A549 (cell line): ENCODE results near the gene CACNA1G. TPM values are rescaled to one million over a fixed set of nuclear protein-coding genes. Genes with fewer than 3 reads are reported as not detected.

ENCODE experiments used
- BHLHE40 ChIP-seq: IDR thresholded peaks from 2 replicates; pipeline ENCODE4 v1.6.1; 2012; ENCODE audit warnings: low read depth, low read length, inconsistent platforms
- CBX2 ChIP-seq: fragments of 200-600 bp; sonication (generic); IDR thresholded peaks from 2 replicates; pipeline ENCODE4 v1.6.1; 2016; ENCODE audit warnings: low read depth, mild to moderate bottlenecking, borderline replicate concordance
- CBX8 ChIP-seq: fragments of 200-600 bp; sonication (generic); IDR thresholded peaks from 2 replicates; pipeline ENCODE4 v1.6.1; 2016
- CEBPB ChIP-seq, 2 experiments: fragments of >200 bp in 1 of 2; sonication (Bioruptor Twin) in 1 of 2; formaldehyde crosslinking in 1 of 2; IDR thresholded peaks; 2 replicates each; pipeline ENCODE4 v1.6.1; 2012 to 2016
- CHD2 ChIP-seq: fragments of 150-350 bp; IDR thresholded peaks from 2 replicates; pipeline ENCODE4 v1.6.1; 2014; ENCODE audit warnings: low read length; ENCODE audit not compliant: partially characterized antibody
- EP300 ChIP-seq, 2 experiments: fragments of >200 bp; sonication (Bioruptor Twin); formaldehyde crosslinking; IDR thresholded peaks; 2 replicates in 1 of 2; 3 replicates in 1 of 2; pipeline ENCODE4 v1.6.1; 2016 to 2017
- ESRRA ChIP-seq: fragments of 150-350 bp; IDR thresholded peaks from 2 replicates; pipeline ENCODE4 v1.6.1; 2014; ENCODE audit warnings: mild to moderate bottlenecking, low read length, borderline replicate concordance
- FOSB ChIP-seq: fragments of 250-450 bp; sonication (Bioruptor Pico); IDR thresholded peaks from 2 replicates; pipeline ENCODE4 v1.5.0; 2020; ENCODE audit warnings: mild to moderate bottlenecking, moderate library complexity
- FOXS1 ChIP-seq: fragments of 250-450 bp; sonication (Bioruptor Pico); IDR thresholded peaks from 2 replicates; pipeline ENCODE4 v1.5.0; 2020; ENCODE audit warnings: mild to moderate bottlenecking, moderate library complexity
- GATA3 ChIP-seq: IDR thresholded peaks from 2 replicates; pipeline ENCODE4 v1.6.1; 2012; ENCODE audit warnings: borderline replicate concordance
- HDAC2 ChIP-seq: fragments of 200-600 bp; sonication (generic); IDR thresholded peaks from 2 replicates; pipeline ENCODE4 v1.6.1; 2016
- HEYL ChIP-seq: fragments of 250-450 bp; sonication (Bioruptor Pico); IDR thresholded peaks from 2 replicates; pipeline ENCODE4 v1.8.0; 2021; ENCODE audit warnings: mild to moderate bottlenecking, moderate library complexity
- HOXA7 ChIP-seq: fragments of 250-450 bp; sonication (Bioruptor Pico); IDR thresholded peaks from 2 replicates; pipeline ENCODE4 v1.5.0; 2020; ENCODE audit warnings: mild to moderate bottlenecking, moderate library complexity
- JUN ChIP-seq, 2 experiments: fragments of >200 bp; sonication (Bioruptor Twin); formaldehyde crosslinking; IDR thresholded peaks; 2 replicates in 1 of 2; 3 replicates in 1 of 2; pipeline ENCODE4 v1.6.1; 2016 to 2017
- JUNB ChIP-seq: fragments of >200 bp; sonication (Bioruptor Twin); formaldehyde crosslinking; IDR thresholded peaks from 2 replicates; pipeline ENCODE4 v1.6.1; 2016
- KDM5A ChIP-seq: fragments of 200-600 bp; sonication (generic); IDR thresholded peaks from 2 replicates; pipeline ENCODE4 v1.6.1; 2016; ENCODE audit warnings: antibody characterized with exemption, mild to moderate bottlenecking
- MAFK ChIP-seq: fragments of 450-650 bp; IDR thresholded peaks from 2 replicates; pipeline ENCODE4 v1.6.1; 2014; ENCODE audit not compliant: partially characterized antibody
- MAZ ChIP-seq: fragments of 150-350 bp; IDR thresholded peaks from 2 replicates; pipeline ENCODE4 v1.6.1; 2014; ENCODE audit warnings: antibody characterized with exemption, low read depth, low read length, borderline replicate concordance
- NFE2L2 ChIP-seq: fragments of 150-350 bp; conservative IDR thresholded peaks from 2 replicates; pipeline ENCODE4 v1.6.1; 2014; ENCODE audit warnings: low read length
- NPAS2 ChIP-seq: fragments of 250-450 bp; sonication (Bioruptor Pico); IDR thresholded peaks from 2 replicates; pipeline ENCODE4 v1.8.0; 2022; ENCODE audit warnings: mild to moderate bottlenecking, moderate library complexity, borderline replicate concordance
- PHF8 ChIP-seq: fragments of 200-600 bp; sonication (generic); IDR thresholded peaks from 2 replicates; pipeline ENCODE4 v1.6.1; 2016; ENCODE audit warnings: low read depth, mild to moderate bottlenecking, antibody characterized with exemption, moderate library complexity, borderline replicate concordance
- POLR2A ChIP-seq: IDR thresholded peaks from 2 replicates; pipeline ENCODE4 v1.6.1; 2012; ENCODE audit warnings: mild to moderate bottlenecking, low read length
- RAD21 ChIP-seq, 2 experiments: fragments of >200 bp in 1 of 2; sonication (Bioruptor Twin) in 1 of 2; formaldehyde crosslinking in 1 of 2; IDR thresholded peaks in 1 of 2; conservative IDR thresholded peaks in 1 of 2; 2 replicates in 1 of 2; 3 replicates in 1 of 2; pipeline ENCODE4 v1.6.1; 2012 to 2018; ENCODE audit warnings: inconsistent platforms in 1 of 2
- RCOR1 ChIP-seq: fragments of 150-350 bp; IDR thresholded peaks from 2 replicates; pipeline ENCODE4 v1.6.1; 2014; ENCODE audit warnings: antibody characterized with exemption, low read length, low read depth
- RFX5 ChIP-seq: fragments of 450-650 bp; IDR thresholded peaks from 2 replicates; pipeline ENCODE4 v1.7.1; 2014; ENCODE audit warnings: antibody characterized with exemption, mild to moderate bottlenecking, moderate library complexity
- RNF2 ChIP-seq: fragments of 200-600 bp; sonication (generic); IDR thresholded peaks from 2 replicates; pipeline ENCODE4 v1.6.1; 2016; ENCODE audit warnings: low read depth, mild to moderate bottlenecking, antibody characterized with exemption, moderate library complexity, borderline replicate concordance
- SMC3 ChIP-seq: fragments of >200 bp; sonication (Bioruptor Twin); formaldehyde crosslinking; IDR thresholded peaks from 3 replicates; pipeline ENCODE4 v1.6.1; 2018; ENCODE audit warnings: inconsistent platforms
- SREBF2 ChIP-seq: fragments of 450-650 bp; IDR thresholded peaks from 2 replicates; pipeline ENCODE4 v1.6.1; 2014; ENCODE audit warnings: mild to moderate bottlenecking, moderate library complexity
- TFCP2L1 ChIP-seq: fragments of 250-450 bp; sonication (Bioruptor Pico); IDR thresholded peaks from 2 replicates; pipeline ENCODE4 v1.5.0; 2021; ENCODE audit warnings: mild to moderate bottlenecking
- polyA plus RNA-seq, 4 experiments: library from polyadenylated mRNA; depleted of rRNA in 3 of 4; stranded (reverse); fragments of >200 nt; fragmentation: RNase III in 1 of 4; extraction: RNeasy Plus Mini Kit Qiagen cat#74134 plus additional on column Dnase treatment in 1 of 4; gene quantifications; 2 replicates in 3 of 4; 3 replicates in 1 of 4; pipeline ENCODE4 v1.2.3, GENCODE V29; 2011 to 2017
- TF ChIP-seq, protein P1 (sequence below): fragments of >200 bp; sonication (Bioruptor Twin); formaldehyde crosslinking; IDR thresholded peaks from 3 replicates; pipeline ENCODE4 v1.6.1; 2016
- TF ChIP-seq, protein P2 (sequence below): IDR thresholded peaks from 2 replicates; pipeline ENCODE4 v1.6.1; 2012
- TF ChIP-seq, protein P3 (sequence below): IDR thresholded peaks from 2 replicates; pipeline ENCODE4 v1.6.1; 2012
- TF ChIP-seq, protein P4 (sequence below): fragments of 150-350 bp; IDR thresholded peaks from 2 replicates; pipeline ENCODE4 v1.6.1; 2014; ENCODE audit warnings: low read depth, mild to moderate bottlenecking, low read length
- TF ChIP-seq, protein P5 (sequence below): fragments of 450-650 bp; IDR thresholded peaks from 2 replicates; pipeline ENCODE4 v1.6.1; 2014; ENCODE audit warnings: antibody characterized with exemption
- TF ChIP-seq, protein P6 (sequence below): fragments of 200-600 bp; sonication (generic); IDR thresholded peaks from 2 replicates; pipeline ENCODE4 v1.6.1; 2016; ENCODE audit warnings: antibody characterized with exemption, mild to moderate bottlenecking, moderate library complexity
- TF ChIP-seq, protein P7 (sequence below): IDR thresholded peaks from 2 replicates; pipeline ENCODE4 v1.6.1; 2012; ENCODE audit warnings: low read depth, borderline replicate concordance

CACNA1G gene
- polyA plus RNA-seq, 2 of the 4 experiments (the other 2 are of a cell fraction) = 4.0 to 8.9 TPM

DNA sequence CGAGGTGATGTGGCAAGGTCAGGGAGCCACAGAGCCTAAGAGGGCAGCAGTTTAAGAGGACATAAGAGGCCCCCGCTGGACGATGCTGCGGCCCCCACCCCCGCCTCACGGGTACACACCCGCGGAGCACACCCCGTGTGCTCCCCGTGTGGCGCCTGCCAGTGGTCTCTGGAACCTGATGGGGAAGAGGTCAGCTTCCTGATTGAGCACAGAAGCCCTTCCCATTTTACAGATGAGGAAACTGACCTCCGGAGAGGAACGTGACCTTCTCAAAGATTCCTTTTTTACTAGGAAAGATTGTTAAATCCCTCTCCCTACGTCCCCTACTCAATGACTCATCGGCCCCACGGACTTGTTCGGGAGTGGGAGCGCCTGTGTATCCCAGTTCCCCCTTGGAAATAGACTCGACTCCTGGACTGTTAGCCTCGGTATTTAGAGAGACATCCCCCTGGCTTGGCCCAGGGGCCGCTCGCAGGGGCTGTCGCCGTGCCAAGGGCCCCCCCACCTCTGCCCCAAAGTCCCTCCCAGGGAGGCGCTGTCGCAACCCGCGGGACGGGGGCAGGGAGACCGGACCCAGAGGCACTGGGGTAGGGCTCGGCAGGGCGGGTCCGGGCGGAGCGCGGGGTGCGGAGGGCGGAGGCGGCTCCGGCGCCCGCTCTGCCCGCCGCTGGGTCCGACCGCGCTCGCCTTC lies 73.9 kb downstream of the CACNA1G start, which contains the start of gene ABCC3 (continued):
- TF ChIP-seq, protein P1, sequence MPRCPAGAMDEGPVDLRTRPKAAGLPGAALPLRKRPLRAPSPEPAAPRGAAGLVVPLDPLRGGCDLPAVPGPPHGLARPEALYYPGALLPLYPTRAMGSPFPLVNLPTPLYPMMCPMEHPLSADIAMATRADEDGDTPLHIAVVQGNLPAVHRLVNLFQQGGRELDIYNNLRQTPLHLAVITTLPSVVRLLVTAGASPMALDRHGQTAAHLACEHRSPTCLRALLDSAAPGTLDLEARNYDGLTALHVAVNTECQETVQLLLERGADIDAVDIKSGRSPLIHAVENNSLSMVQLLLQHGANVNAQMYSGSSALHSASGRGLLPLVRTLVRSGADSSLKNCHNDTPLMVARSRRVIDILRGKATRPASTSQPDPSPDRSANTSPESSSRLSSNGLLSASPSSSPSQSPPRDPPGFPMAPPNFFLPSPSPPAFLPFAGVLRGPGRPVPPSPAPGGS = peak; percentile 88
- peak; percentile 47 to 83; a peak in 2 of 5 replicates for TF ChIP-seq EP300 (IDR thresholded peaks at IDR 0.05)
- TF ChIP-seq JUN (IDR thresholded peaks at IDR 0.05) = peak; percentile 61 to 98; a peak in 4 of 5 replicates
- no peak for TF ChIP-seq FOXS1 (CRISPR knock-in tag)
- TF ChIP-seq HDAC2 = peak; percentile 98
- TF ChIP-seq POLR2A = peak; percentile 63
- TF ChIP-seq JUNB = peak; percentile 74
- peak; percentile 90 for TF ChIP-seq ESRRA
- TF ChIP-seq CBX8 = no peak
- no peak for TF ChIP-seq NFE2L2
- TF ChIP-seq TFCP2L1 (CRISPR knock-in tag) = no peak
- TF ChIP-seq SMC3 = no peak; the same call in 2 of the 3 replicates
- peak; percentile 93; the same call in 1 of the 2 replicates for TF ChIP-seq RCOR1
- TF ChIP-seq CEBPB (IDR thresholded peaks at IDR 0.05) = peak; percentile 88 to 94
- TF ChIP-seq, protein P2, sequence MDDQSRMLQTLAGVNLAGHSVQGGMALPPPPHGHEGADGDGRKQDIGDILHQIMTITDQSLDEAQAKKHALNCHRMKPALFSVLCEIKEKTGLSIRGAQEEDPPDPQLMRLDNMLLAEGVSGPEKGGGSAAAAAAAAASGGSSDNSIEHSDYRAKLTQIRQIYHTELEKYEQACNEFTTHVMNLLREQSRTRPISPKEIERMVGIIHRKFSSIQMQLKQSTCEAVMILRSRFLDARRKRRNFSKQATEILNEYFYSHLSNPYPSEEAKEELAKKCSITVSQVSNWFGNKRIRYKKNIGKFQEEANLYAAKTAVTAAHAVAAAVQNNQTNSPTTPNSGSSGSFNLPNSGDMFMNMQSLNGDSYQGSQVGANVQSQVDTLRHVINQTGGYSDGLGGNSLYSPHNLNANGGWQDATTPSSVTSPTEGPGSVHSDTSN = no peak
- TF ChIP-seq HOXA7 (CRISPR knock-in tag) = peak; percentile 19; the same call in 1 of the 2 replicates
- TF ChIP-seq, protein P3, sequence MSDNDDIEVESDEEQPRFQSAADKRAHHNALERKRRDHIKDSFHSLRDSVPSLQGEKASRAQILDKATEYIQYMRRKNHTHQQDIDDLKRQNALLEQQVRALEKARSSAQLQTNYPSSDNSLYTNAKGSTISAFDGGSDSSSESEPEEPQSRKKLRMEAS = no peak; the same call in 1 of the 2 replicates
- no peak for TF ChIP-seq KDM5A
- TF ChIP-seq BHLHE40 = peak; percentile 81; the same call in 1 of the 2 replicates
- TF ChIP-seq GATA3 = peak; percentile 60
- TF ChIP-seq HEYL (CRISPR knock-in tag) = no peak
- TF ChIP-seq SREBF2 = no peak
- no peak for TF ChIP-seq CHD2
- TF ChIP-seq RAD21 (conservative IDR thresholded peaks at IDR 0.05 in 1 of 2, IDR thresholded peaks at IDR 0.05 in 1 of 2) = peak; percentile 1 to 23; a peak in 1 of 5 replicates
- TF ChIP-seq CBX2 = no peak
- TF ChIP-seq, protein P4, sequence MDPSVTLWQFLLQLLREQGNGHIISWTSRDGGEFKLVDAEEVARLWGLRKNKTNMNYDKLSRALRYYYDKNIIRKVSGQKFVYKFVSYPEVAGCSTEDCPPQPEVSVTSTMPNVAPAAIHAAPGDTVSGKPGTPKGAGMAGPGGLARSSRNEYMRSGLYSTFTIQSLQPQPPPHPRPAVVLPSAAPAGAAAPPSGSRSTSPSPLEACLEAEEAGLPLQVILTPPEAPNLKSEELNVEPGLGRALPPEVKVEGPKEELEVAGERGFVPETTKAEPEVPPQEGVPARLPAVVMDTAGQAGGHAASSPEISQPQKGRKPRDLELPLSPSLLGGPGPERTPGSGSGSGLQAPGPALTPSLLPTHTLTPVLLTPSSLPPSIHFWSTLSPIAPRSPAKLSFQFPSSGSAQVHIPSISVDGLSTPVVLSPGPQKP = no peak
- peak; percentile 65; the same call in 1 of the 2 replicates for TF ChIP-seq FOSB (CRISPR knock-in tag)
- TF ChIP-seq NPAS2 (CRISPR knock-in tag) = no peak
- no peak for TF ChIP-seq RFX5
- TF ChIP-seq, protein P5, sequence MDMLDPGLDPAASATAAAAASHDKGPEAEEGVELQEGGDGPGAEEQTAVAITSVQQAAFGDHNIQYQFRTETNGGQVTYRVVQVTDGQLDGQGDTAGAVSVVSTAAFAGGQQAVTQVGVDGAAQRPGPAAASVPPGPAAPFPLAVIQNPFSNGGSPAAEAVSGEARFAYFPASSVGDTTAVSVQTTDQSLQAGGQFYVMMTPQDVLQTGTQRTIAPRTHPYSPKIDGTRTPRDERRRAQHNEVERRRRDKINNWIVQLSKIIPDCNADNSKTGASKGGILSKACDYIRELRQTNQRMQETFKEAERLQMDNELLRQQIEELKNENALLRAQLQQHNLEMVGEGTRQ = no peak
- TF ChIP-seq PHF8 = no peak
- TF ChIP-seq, protein P6, sequence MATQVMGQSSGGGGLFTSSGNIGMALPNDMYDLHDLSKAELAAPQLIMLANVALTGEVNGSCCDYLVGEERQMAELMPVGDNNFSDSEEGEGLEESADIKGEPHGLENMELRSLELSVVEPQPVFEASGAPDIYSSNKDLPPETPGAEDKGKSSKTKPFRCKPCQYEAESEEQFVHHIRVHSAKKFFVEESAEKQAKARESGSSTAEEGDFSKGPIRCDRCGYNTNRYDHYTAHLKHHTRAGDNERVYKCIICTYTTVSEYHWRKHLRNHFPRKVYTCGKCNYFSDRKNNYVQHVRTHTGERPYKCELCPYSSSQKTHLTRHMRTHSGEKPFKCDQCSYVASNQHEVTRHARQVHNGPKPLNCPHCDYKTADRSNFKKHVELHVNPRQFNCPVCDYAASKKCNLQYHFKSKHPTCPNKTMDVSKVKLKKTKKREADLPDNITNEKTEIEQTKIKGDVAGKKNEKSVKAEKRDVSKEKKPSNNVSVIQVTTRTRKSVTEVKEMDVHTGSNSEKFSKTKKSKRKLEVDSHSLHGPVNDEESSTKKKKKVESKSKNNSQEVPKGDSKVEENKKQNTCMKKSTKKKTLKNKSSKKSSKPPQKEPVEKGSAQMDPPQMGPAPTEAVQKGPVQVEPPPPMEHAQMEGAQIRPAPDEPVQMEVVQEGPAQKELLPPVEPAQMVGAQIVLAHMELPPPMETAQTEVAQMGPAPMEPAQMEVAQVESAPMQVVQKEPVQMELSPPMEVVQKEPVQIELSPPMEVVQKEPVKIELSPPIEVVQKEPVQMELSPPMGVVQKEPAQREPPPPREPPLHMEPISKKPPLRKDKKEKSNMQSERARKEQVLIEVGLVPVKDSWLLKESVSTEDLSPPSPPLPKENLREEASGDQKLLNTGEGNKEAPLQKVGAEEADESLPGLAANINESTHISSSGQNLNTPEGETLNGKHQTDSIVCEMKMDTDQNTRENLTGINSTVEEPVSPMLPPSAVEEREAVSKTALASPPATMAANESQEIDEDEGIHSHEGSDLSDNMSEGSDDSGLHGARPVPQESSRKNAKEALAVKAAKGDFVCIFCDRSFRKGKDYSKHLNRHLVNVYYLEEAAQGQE = no peak
- TF ChIP-seq, protein P7, sequence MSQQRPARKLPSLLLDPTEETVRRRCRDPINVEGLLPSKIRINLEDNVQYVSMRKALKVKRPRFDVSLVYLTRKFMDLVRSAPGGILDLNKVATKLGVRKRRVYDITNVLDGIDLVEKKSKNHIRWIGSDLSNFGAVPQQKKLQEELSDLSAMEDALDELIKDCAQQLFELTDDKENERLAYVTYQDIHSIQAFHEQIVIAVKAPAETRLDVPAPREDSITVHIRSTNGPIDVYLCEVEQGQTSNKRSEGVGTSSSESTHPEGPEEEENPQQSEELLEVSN = no peak; the same call in 1 of the 2 replicates
- peak; percentile 84; the same call in 1 of the 2 replicates for TF ChIP-seq MAZ
- TF ChIP-seq MAFK = no peak
- TF ChIP-seq RNF2 = no peak
- TF ChIP-seq, all 56 proteins: peak for 20
